Peyer's patch (tissue), 4 donors: ENCODE measurements around the gene BTBD16. TPM values are rescaled to one million over a fixed set of nuclear protein-coding genes. Genes with fewer than 3 reads are reported as not detected.

ENCODE experiments used
- DNase-seq, 3 donors: peaks; one replicate each; pipeline ENCODE4 v3.0.0-alpha.2; 2017 to 2019
- H3K27ac ChIP-seq, 4 donors: fragments of 200-600 bp; sonication (generic); one replicate each; pipeline ENCODE4 v1.5.1; 2016 to 2019
- H3K27me3 ChIP-seq, 2 donors: fragments of 200-600 bp; sonication (generic); one replicate each; pipeline ENCODE4 v1.5.1; 2019
- H3K36me3 ChIP-seq, 3 donors: fragments of 200-600 bp; sonication (generic); one replicate each; pipeline ENCODE4 v1.5.1; 2016 to 2019
- H3K4me1 ChIP-seq, 4 donors: fragments of 200-600 bp; sonication (generic); one replicate each; pipeline ENCODE4 v1.5.1; 2016 to 2019
- H3K4me3 ChIP-seq, 4 donors: fragments of 200-600 bp; sonication (generic); 1 replicate in 3 of 4; 2 replicates in 1 of 4; pipeline ENCODE4 v1.5.1; 2016 to 2019; ENCODE audit warnings: mild to moderate bottlenecking in 1 of 4
- H3K9me3 ChIP-seq, 4 donors: fragments of 200-600 bp; sonication (generic); one replicate each; pipeline ENCODE4 v1.5.1; 2016 to 2019; ENCODE audit warnings: mild to moderate bottlenecking in 1 of 4
- POLR2A ChIP-seq, 2 donors: fragments of 450-650 bp; IDR thresholded peaks; one replicate each; pipeline ENCODE4 v1.5.1; 2017; ENCODE audit warnings: antibody characterized with exemption in 2 of 2, mild to moderate bottlenecking in 2 of 2, moderate library complexity in 2 of 2
- total RNA-seq, 4 donors: library from RNA; depleted of rRNA; stranded (reverse); fragments of >200 nt; gene quantifications; one replicate each; pipeline ENCODE4 v1.1.0, GENCODE V29; 2016
- TF ChIP-seq, protein P1 (sequence below), 6 experiments: fragments of 450-650 bp in 4 of 6; fragments of 200-600 bp in 2 of 6; sonication (generic) in 1 of 6; IDR thresholded peaks; one replicate each; pipeline ENCODE4 v1.5.1; 2017 to 2019; ENCODE audit warnings: antibody characterized with exemption in 6 of 6, mild to moderate bottlenecking in 3 of 6, moderate library complexity in 1 of 6

BTBD16 gene
- total RNA-seq, 4 donors from 2014 or later = not detected

DNA sequence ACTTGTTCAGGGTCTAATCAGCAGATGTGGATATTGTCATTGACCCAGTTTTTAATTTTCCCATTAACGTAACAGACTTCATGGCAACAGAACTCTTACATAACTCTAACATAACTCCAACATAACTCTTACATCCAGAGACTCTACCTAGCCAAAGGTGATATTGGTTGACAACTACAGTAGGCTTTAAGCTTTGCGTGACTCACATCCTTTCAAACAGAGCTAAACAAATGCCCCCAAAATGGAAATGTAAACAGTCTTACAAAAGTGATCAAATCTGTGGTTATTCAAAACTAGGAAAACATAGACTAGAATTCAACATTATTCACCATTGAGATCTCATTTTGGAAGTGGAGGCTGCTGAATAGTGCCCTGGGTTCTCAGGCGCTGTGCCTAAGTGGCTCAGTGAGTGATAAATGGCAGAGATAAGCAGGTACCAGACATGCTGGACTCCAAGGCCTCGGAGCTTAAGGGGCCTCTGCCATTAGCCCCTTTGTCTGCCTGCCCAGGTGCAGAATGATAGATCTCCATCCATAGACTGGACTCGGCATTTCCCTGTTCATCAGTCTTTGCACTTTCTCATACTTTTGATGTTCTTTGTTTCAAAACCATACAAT is 34.3 kb upstream of the BTBD16 start:
- no peak overlapping the region for H3K27ac ChIP-seq
- TF ChIP-seq POLR2A (IDR thresholded peaks at IDR 0.05) = no peak
- TF ChIP-seq, protein P1, sequence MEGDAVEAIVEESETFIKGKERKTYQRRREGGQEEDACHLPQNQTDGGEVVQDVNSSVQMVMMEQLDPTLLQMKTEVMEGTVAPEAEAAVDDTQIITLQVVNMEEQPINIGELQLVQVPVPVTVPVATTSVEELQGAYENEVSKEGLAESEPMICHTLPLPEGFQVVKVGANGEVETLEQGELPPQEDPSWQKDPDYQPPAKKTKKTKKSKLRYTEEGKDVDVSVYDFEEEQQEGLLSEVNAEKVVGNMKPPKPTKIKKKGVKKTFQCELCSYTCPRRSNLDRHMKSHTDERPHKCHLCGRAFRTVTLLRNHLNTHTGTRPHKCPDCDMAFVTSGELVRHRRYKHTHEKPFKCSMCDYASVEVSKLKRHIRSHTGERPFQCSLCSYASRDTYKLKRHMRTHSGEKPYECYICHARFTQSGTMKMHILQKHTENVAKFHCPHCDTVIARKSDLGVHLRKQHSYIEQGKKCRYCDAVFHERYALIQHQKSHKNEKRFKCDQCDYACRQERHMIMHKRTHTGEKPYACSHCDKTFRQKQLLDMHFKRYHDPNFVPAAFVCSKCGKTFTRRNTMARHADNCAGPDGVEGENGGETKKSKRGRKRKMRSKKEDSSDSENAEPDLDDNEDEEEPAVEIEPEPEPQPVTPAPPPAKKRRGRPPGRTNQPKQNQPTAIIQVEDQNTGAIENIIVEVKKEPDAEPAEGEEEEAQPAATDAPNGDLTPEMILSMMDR (IDR thresholded peaks at IDR 0.05) = no peak
- no peak overlapping the region for H3K4me3 ChIP-seq
- peaks cover 0 to 4% (median 0%) of the 10 kb centered on the region in 4 donors for H3K4me1 ChIP-seq
- H3K9me3 ChIP-seq = no peaks in the 10 kb centered on the region
- H3K36me3 ChIP-seq = peaks cover 0 to 57% (median 0%) of the 10 kb centered on the region in 3 donors
- DNase-seq = no peak
- no peaks in the 10 kb centered on the region for H3K27me3 ChIP-seq

DNA sequence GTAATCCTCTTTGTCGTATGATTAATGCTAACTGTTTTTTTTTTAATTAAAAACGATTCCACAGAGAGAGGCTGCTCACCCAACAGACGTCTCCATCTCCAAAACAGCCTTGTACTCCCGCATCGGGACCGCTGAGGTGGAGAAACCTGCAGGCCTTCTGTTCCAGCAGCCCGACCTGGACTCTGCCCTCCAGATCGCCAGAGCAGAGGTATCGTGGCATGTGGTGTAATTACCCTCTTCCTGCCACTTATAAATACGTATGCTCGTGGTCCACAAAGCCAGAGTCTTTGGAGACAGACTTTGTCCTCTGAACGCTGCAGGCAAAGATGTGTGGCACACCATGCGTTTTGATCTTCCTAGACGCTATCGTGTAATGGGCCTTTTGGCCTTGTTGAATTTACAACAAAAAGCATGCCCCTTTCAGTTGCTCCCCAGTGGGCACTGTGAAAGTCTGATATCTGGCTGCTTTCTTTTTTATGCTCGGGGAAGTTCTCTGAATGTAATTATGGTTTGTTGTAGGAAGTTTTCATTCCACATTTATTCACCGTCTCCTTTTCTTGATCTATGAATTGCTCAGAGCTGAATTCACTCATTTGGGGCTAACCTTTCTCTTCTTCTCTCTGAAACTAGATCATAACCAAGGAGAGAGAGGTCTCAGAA is 33.6 kb upstream of the BTBD16 start:
- Histone ChIP-seq H3K27ac (no peak overlapping the region), H3K4me1 (peaks cover 0 to 4% (median 0%) of the 10 kb centered on the region in 4 donors), H3K4me3 (no peak overlapping the region), H3K9me3 (no peaks in the 10 kb centered on the region), H3K27me3 (no peaks in the 10 kb centered on the region), H3K36me3 (peaks cover 0 to 62% (median 0%) of the 10 kb centered on the region in 3 donors)
- peak in 2 of 3 donors; percentile 75 to 83 for DNase-seq
- TF ChIP-seq, protein P1 (IDR thresholded peaks at IDR 0.05) = peak in 1 of 6 experiments; percentile 21
- TF ChIP-seq POLR2A (IDR thresholded peaks at IDR 0.05) = no peak

DNA sequence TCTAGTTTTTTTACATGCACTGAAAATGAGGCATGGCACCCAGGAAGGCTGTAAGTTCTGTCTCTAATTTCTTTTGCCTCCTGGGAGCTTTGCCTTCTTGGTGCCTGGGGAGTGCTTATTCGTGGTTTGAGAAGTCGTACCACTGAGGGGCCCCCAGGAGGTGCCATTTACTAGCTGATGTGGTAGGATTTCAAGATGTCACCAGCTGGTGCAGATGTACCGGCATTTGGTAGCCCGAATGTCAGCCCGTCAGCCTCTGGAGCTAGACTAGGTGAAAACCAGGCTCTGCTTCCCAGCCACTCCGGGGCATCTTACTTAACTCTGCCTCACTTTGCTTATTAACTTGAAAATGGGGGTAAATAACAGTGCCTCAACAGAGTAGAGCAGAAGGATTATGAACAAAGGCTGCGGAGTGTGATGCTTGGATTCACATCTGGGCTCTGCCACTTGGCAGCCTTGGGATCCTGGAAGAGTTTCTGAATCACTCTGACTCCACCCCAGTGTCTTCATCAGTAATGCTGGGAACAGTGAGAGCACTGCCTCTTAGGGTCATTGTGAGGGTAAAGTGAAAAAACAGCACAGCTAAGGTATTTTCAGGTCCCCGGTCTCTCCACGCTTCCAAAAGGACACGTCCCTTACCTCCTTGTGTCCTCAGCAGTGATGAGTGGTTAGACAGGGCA is 31.4 kb upstream of the BTBD16 start:
- no peak for DNase-seq
- H3K36me3 ChIP-seq = peaks cover 0 to 68% (median 0%) of the 10 kb centered on the region in 3 donors
- TF ChIP-seq POLR2A (IDR thresholded peaks at IDR 0.05) = no peak
- TF ChIP-seq, protein P1 (IDR thresholded peaks at IDR 0.05) = no peak

DNA sequence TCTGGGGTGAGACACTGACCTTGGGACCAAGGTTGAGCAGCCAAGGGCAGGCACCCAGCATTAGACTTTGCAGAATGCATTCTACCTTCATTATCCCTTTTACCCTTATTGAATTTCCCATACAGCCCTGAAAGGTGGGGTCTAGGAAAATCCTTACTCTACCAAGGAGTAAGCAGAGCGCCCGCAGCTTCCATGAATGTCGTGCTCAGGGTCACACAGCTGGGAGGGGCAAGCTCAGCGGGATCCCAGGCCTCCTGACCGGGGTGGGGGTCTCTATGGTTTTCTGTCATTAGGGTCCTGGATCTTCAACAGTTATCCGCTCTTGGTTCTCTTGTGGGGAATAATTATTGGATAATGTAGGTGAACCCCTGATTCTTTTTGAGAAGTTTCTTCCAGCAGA is 30.7 kb upstream of the BTBD16 start:
- Histone ChIP-seq H3K4me3 (no peak overlapping the region), H3K36me3 (peaks cover 0 to 67% (median 0%) of the 10 kb centered on the region in 3 donors), H3K27me3 (no peaks in the 10 kb centered on the region), H3K27ac (no peak overlapping the region), H3K4me1 (peaks cover 0 to 4% (median 0%) of the 10 kb centered on the region in 4 donors), H3K9me3 (no peaks in the 10 kb centered on the region)
- DNase-seq = no peak
- TF ChIP-seq, protein P1 (IDR thresholded peaks at IDR 0.05) = no peak
- TF ChIP-seq POLR2A (IDR thresholded peaks at IDR 0.05) = no peak

More for the DNA sequence above, 31.4 kb upstream of the BTBD16 start:
- Histone ChIP-seq H3K27me3 (no peaks in the 10 kb centered on the region), H3K4me1 (peaks cover 0 to 4% (median 0%) of the 10 kb centered on the region in 4 donors), H3K27ac (no peak overlapping the region), H3K4me3 (no peak overlapping the region), H3K9me3 (no peaks in the 10 kb centered on the region)

DNA sequence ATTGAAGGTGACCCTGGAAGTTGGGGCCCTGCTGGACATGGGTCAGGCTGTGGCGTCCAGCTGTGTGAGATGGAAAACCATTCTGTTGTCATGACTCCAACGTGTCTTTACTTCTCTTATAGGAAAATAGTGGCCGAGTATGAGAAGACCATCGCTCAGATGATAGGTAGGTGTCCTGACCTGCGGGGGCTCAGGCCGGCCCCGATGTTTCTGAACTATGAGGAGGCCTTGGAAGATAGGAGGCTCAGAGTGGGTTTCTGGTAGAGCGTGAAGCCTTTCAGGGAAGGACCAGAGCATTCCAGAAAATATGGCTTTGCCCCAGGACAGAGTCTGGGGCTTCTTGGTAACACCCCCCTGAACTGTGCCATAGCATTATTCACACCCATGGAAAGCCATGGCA is 29.3 kb upstream of the BTBD16 start:
- Histone ChIP-seq H3K4me3 (no peak overlapping the region), H3K27ac (no peak overlapping the region), H3K36me3 (peaks cover 0 to 59% (median 0%) of the 10 kb centered on the region in 3 donors), H3K27me3 (no peaks in the 10 kb centered on the region), H3K9me3 (no peaks in the 10 kb centered on the region), H3K4me1 (peaks cover 0 to 4% (median 0%) of the 10 kb centered on the region in 4 donors)
- DNase-seq = no peak
- TF ChIP-seq, protein P1 (IDR thresholded peaks at IDR 0.05) = no peak
- no peak for TF ChIP-seq POLR2A (IDR thresholded peaks at IDR 0.05)
